WTC11 (cell line): ENCODE results near the gene FOXL1.

Source experiments
- SP1 ChIP-seq: sonication (generic); formaldehyde crosslinking; conservative IDR thresholded peaks from 2 replicates; pipeline ENCODE4 v1.8.1; 2022; ENCODE audit warnings: missing genetic modification reagents
- TEAD1 ChIP-seq: sonication (generic); formaldehyde crosslinking; IDR thresholded peaks from 2 replicates; pipeline ENCODE4 v1.8.0; 2022; ENCODE audit warnings: mild to moderate bottlenecking, missing genetic modification reagents
- TF ChIP-seq, protein P1 (sequence below): sonication (generic); formaldehyde crosslinking; IDR thresholded peaks from 2 replicates; pipeline ENCODE4 v1.8.0; 2022; ENCODE audit warnings: mild to moderate bottlenecking, missing genetic modification reagents
- TF ChIP-seq, protein P2 (sequence below): fragments of 200-600 bp; IDR thresholded peaks from 2 replicates; pipeline ENCODE4 v1.8.0; 2022; ENCODE audit warnings: antibody characterized with exemption
- TF ChIP-seq, protein P3 (sequence below): sonication (generic); formaldehyde crosslinking; IDR thresholded peaks from 2 replicates; pipeline ENCODE4 v1.8.1; 2022; ENCODE audit warnings: low read depth, mild to moderate bottlenecking, moderate library complexity, missing genetic modification reagents, borderline replicate concordance
- TF ChIP-seq, protein P4 (sequence below): sonication (generic); formaldehyde crosslinking; conservative IDR thresholded peaks from 2 replicates; pipeline ENCODE4 v1.8.1; 2022; ENCODE audit warnings: mild to moderate bottlenecking, missing genetic modification reagents

DNA sequence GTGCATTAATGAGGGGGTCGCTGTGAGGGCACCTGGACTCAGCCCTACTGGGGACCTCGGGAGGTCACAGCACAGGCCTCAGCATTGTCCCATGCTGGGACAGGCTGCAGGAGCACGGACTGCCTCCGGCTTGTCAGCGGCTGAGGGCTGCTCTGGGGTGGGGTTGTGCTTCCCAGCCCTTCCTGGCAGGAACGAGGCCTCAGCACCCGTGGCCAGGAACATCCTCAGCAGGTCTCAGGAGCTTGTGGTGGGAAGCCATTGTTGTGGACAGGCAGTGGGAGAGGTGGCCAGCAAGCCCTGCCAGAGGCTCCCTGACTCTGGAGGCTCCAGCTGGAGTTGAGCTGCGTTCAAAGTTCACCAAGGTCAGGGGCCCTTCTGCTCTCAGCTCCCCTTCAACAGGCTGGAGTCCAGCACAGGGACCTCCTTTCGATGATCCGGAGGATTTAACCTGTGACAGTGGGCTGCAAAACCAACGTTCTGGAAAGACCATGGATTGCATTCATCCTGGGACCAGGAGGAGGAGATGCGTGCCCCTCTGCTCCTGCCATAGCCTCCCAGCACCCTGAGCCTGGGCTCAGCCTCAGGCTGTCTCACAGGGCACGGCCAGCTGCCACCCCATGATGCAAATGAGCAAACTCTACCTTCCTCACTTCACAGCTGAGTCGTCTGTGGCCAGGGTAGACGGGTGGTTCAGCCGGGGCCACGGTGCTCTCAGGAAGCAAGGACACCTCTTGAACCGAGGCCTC lies 32.6 kb downstream of the FOXL1 start:
- TF ChIP-seq SP1 (CRISPR knock-in tag): no peak
- TF ChIP-seq, protein P1, sequence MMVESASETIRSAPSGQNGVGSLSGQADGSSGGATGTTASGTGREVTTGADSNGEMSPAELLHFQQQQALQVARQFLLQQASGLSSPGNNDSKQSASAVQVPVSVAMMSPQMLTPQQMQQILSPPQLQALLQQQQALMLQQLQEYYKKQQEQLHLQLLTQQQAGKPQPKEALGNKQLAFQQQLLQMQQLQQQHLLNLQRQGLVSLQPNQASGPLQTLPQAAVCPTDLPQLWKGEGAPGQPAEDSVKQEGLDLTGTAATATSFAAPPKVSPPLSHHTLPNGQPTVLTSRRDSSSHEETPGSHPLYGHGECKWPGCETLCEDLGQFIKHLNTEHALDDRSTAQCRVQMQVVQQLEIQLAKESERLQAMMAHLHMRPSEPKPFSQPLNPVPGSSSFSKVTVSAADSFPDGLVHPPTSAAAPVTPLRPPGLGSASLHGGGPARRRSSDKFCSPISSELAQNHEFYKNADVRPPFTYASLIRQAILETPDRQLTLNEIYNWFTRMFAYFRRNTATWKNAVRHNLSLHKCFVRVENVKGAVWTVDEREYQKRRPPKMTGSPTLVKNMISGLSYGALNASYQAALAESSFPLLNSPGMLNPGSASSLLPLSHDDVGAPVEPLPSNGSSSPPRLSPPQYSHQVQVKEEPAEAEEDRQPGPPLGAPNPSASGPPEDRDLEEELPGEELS (CRISPR knock-in tag): no peak
- TF ChIP-seq, protein P2, sequence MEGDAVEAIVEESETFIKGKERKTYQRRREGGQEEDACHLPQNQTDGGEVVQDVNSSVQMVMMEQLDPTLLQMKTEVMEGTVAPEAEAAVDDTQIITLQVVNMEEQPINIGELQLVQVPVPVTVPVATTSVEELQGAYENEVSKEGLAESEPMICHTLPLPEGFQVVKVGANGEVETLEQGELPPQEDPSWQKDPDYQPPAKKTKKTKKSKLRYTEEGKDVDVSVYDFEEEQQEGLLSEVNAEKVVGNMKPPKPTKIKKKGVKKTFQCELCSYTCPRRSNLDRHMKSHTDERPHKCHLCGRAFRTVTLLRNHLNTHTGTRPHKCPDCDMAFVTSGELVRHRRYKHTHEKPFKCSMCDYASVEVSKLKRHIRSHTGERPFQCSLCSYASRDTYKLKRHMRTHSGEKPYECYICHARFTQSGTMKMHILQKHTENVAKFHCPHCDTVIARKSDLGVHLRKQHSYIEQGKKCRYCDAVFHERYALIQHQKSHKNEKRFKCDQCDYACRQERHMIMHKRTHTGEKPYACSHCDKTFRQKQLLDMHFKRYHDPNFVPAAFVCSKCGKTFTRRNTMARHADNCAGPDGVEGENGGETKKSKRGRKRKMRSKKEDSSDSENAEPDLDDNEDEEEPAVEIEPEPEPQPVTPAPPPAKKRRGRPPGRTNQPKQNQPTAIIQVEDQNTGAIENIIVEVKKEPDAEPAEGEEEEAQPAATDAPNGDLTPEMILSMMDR: no peak
- TF ChIP-seq, protein P3, sequence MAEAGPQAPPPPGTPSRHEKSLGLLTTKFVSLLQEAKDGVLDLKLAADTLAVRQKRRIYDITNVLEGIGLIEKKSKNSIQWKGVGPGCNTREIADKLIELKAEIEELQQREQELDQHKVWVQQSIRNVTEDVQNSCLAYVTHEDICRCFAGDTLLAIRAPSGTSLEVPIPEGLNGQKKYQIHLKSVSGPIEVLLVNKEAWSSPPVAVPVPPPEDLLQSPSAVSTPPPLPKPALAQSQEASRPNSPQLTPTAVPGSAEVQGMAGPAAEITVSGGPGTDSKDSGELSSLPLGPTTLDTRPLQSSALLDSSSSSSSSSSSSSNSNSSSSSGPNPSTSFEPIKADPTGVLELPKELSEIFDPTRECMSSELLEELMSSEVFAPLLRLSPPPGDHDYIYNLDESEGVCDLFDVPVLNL (CRISPR knock-in tag): no peak
- no peak for TF ChIP-seq TEAD1 (CRISPR knock-in tag)
- TF ChIP-seq, protein P4, sequence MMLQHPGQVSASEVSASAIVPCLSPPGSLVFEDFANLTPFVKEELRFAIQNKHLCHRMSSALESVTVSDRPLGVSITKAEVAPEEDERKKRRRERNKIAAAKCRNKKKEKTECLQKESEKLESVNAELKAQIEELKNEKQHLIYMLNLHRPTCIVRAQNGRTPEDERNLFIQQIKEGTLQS (CRISPR knock-in tag): no peak
